HK-2 (cell line): ENCODE data around the gene MBOAT1.
"Not testable (repeated sequence)": the region's sequence is repeated elsewhere in the genome, so short reads cannot be mapped to it uniquely, and the experiment has no call there.

Experiments used
- DNase-seq: peaks from one replicate; pipeline ENCODE4 v3.0.0-alpha.2; 2018; ENCODE audit not compliant: unreplicated experiment

The MBOAT1 gene, protein sequence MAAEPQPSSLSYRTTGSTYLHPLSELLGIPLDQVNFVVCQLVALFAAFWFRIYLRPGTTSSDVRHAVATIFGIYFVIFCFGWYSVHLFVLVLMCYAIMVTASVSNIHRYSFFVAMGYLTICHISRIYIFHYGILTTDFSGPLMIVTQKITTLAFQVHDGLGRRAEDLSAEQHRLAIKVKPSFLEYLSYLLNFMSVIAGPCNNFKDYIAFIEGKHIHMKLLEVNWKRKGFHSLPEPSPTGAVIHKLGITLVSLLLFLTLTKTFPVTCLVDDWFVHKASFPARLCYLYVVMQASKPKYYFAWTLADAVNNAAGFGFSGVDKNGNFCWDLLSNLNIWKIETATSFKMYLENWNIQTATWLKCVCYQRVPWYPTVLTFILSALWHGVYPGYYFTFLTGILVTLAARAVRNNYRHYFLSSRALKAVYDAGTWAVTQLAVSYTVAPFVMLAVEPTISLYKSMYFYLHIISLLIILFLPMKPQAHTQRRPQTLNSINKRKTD

DNA sequence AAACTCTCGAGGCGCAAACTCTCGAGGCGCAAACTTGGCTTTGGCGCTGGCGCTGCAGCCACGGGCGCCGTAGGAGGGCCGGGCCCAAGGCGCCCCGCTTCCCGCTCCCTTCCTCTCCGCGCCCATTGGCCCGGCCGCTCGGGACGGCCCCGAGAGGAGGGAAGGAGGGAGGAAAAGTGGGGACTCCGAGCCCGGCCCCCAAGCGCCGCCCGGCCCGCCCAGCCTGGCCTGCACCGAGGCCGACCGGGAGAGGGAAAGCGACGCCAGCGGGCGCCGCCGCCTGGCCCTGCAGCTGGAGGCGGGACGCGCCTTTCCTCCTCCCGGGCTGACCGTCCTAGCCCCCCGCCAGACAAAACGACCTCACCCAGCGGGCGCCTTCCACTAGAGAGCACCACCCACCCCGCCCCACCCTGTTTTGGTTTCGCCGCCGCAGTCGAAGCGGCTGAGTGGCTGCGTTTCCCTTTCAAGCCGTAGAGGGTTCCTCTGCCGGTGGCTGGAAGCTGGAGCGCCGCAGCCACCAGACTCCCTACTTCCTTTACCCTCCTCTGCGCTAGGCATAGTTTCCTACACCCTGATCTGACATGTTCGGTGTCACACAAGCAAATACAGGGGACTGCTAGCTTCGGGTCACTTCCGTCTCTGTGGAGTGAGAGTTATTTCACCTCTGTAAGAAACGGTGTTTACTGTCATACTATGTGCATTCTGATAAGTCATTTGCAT is at the start of gene MBOAT1:
MBOAT1 (minus strand) TSS at position 78 of the 720 bp plus-strand sequence. CDS start 235 bp downstream, outside the sequence.
- DNase-seq: peak; percentile 89

DNA sequence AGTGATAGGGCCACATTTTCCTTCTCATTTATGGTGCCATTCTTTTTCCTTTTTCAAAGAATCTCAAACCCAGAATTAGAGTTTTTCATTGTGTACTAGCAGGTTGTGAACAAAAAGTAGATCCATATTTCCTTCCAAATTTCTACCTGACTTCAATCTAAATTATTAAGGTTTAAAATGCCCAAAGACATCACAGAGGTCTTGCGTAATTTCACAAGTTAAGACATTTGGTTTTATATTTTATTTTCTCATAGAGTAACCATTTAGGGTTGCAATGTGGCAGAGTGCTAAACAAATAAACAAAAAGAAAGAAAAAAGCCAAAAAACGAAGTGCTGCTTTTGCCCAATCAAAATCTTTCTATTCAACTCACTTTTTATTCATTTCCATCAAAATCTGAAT is 49.4 kb upstream of the MBOAT1 start:
- no peak for DNase-seq

DNA sequence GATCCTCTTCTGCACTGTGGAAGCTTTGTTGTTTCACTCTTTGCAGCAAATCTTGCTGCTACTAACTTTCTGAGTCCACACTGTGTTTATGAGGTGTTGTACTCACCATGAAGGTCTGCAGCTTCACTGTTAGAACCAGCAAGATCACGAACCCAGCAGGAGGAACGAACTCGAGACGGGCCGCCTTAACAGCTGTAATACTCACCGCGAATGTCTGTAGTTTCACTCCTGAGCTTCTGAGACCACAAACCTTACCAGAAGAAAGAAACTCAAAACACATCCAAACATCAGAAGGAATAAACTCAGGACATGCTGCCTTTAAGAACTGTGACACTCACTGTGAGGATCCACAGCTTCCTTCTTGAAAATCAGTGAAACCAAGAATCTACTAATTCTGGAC is 48.1 kb upstream of the MBOAT1 start:
- no peak for DNase-seq

DNA sequence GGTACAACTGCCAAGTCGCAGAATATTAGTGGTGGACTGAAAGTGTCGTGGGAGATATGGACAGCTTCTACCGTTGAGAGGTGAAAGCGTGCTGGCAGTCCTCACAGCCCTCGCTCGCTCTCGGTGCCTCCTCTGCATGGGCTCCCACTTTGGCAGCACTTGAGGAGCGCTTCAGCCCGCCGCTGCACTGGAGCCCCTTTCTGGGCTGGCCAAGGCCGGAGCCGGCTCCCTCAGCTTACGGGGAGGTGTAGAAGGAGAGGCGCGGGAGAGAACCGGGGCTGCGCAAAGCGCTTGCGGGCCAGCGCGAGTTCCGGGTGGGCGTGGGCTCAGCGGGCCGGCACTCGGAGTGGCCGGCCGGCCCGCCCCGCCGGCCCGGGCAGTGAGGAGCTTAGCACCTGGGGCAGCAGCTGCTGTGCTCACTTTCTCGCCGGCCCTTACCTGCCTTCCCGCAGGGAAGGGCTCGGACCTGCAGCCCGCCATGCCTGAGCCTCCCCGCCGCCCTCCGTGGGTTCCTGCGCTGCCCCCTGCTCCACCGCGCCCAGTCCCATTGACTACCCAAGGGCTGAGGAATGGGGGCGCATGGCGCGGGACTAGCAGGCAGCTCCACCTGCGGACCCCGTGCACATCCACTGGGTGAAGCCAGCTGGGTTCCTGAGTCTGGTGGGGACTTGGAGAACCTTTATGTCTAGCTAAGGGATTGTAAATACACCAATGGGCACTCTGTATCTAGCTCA is 47.2 kb upstream of the MBOAT1 start:
- no peak for DNase-seq

DNA sequence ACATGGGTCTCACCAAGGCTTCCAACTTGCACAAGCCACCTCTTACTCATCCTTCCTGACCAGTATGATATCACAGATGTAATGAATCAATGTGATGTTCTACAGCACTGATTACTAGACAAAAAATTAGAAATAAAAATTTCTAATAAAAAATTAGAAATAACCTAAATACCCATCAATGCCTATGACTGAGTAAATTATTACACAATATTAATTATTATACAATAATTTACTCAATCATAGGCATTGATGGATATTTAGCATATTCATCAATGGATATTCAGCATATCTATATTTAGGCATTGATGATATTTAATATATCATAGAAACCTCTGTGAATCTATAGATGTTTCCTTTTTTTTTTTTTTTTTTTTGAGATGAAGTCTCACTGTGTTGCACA is 43.2 kb upstream of the MBOAT1 start:
- DNase-seq: no peak

DNA sequence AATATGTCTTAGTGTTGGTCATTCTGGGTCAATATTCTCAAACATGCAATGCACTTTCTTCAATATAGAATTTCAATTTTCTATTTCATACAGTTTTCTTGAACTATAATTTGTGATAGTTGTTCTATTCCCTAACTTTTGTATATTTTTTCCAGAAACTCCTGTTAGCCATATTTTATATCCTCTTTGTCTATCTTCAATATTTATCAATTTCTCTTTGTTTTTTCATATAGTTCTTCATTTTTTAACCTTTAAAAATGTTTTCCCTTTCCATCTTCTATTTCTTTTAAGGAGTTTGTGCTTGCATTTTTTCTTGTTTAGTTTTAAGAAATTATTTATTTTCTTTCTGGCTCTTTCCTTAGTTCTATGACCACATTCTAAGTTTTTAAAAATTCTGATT is 42.0 kb upstream of the MBOAT1 start:
- no peak for DNase-seq

DNA sequence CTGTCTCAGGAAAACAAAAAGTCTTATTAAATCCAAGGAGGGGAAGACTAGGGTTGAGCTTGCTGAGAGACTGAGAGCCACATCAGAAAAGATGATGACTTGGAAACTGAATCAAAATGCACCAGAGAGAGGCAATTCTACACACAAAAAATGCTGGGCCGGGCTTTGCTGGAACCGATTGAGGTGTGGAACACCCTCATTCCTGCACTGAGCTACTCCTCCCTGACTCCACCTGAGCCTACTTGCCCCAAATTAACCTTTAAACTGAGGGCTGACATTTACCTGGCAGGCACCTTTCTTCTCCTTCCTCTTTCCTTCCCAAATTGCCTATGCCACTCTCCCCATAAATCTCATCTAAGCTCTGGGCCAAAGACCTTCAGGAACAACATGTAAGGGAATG is 40.8 kb upstream of the MBOAT1 start:
- DNase-seq: no peak

DNA sequence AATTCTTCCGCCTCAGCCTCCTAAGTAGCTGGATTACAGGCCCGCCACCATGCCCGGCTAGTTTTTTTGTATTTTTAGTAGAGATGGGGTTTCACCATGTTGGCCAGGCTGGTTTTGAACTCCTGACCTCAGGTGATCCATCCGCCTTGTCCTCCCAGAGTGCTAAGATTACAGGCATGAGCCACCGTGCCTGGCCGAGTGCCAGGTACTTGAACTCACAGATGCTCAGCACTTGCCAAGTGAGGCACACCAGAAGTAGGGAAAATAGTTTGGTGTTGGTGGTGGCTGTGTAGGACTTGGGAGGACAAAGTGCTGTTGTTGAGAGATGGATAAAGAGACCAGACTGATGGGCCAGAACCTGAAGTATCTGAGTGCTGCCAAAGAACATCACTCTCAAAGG is 40.0 kb upstream of the MBOAT1 start:
- DNase-seq: no peak

DNA sequence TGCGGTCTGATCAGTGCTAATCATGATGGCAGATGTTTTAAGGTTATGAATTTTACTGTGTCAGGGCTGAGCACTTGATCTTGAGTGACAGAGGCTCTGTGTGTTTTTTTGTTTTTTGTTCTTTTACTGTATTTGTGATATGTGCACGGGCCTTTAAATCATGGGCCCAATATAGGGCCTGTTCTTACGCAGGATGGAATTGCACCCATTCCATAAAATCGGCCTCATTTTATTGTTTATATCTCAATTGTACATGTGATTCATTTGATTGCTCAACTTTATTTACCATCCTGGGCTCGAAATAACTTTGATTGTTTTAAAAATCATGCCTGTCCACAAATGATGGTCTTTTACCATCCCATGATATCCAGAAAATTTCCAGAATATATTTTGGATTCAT is 39.3 kb upstream of the MBOAT1 start:
- no peak for DNase-seq

DNA sequence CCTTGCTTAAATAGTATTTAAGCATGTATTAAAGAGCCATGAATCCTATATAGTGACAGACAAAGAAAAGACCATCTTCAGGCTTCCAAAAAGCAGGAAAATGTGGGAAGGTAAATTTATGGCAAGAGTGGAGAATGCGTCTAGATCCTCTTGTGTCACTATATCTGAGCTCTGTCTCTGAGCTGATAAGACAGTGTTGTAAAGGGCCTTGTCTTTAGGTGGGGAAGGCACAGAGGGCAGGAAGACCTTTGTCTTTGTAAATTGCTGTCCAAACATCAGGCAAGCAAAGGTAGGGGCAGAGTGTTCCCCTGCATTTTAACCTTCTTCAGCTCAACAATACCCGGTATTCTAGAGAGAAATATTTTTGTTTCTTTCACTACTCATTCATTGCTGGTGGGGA is 33.9 kb upstream of the MBOAT1 start:
- no peak for DNase-seq

DNA sequence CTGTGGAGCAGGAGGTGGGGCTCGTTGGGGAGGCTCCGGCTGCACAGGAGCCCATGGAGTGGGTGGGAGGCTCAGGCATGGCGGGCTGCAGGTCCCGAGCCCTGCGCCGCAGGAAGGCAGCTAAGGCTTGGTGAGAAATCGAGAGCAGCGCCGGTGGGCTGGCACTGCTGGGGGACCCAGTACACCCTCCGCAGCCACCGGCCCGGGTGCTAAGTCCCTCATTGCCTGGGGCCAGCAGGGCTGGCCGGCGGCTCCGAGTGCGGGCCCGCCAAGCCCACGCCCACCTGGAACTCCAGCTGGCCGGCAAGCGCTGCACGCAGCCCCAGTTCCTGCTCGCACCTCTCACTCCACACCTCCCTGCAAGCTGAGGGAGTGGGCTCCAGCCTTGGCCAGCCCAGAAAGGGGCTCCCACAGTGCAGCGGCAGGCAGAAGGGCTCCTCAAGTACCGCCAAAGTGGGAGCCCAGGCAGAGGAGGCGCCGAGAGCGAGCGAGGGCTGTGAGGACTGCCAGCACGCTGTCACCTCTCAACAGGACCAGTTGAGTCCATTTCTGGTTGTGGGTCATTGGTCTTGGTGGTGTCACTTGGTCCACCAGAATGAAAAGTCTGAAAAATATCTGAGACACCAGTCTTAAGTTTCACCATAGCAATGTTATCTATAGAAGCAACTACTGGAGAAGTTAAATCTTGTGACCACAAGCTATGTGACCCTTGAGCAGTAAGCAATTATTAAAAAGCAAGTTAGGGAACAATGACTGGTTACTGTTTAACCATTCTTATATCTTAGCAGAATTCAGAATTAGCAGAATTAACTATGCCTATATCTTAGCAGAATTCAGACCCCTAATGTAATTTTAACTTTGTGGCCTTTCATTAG is 32.8 kb upstream of the MBOAT1 start:
- not testable (repeated sequence) for DNase-seq

DNA sequence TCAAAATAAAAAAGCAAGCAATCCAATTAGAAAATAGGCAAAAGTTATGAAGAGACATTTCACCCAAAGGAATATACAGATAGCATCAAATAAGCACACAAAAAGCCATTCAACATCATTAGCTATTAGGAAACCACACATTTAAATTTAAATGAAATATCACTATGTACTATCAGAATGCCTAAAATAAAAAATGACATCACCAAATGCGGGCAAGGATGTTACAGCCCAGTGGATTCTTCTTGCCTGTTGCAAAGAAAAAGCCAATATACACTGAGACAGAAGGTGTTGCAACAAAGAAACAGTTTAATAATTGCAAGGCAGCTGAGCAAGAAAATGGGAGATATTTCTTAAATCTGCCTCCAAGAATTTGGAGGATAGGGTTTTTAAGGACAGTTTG is 31.0 kb upstream of the MBOAT1 start:
- DNase-seq: no peak

DNA sequence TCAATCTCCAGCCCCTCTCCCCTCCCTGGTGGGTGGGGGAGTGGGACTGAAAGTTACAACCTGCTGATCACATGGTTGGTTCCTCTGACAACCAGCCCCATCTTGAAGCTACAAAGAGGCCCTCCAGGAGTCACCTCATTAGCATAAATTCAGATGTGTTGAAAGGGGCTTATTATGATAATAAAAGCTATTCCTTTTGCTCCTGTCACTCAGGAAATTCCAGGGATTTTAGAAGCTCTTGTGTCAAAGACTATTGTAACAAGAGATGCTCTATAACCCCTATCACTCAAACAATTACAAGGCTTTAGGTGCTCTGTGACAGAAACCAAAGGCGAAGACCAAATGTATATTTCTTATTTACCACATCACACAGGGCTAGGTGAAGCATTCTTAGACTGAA is 30.1 kb upstream of the MBOAT1 start:
- no peak for DNase-seq

DNA sequence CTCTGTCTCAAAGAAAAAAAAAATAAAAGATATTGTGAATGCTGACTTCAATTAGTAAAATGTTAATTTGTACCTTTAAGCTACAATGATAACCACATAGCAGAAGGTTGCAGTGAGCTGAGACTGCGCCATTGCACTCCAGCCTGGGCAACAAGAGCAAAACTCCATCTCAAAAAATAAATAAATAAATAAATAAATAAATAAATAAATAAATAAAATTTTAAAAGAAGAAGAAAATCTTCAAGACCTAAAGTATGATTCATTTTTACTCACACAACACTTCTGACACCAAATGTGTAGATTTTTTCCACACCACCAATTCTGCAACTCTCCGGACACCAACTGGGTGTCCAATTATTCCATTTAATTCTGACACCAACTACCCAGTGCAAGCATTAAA is 28.8 kb upstream of the MBOAT1 start:
- no peak for DNase-seq

DNA sequence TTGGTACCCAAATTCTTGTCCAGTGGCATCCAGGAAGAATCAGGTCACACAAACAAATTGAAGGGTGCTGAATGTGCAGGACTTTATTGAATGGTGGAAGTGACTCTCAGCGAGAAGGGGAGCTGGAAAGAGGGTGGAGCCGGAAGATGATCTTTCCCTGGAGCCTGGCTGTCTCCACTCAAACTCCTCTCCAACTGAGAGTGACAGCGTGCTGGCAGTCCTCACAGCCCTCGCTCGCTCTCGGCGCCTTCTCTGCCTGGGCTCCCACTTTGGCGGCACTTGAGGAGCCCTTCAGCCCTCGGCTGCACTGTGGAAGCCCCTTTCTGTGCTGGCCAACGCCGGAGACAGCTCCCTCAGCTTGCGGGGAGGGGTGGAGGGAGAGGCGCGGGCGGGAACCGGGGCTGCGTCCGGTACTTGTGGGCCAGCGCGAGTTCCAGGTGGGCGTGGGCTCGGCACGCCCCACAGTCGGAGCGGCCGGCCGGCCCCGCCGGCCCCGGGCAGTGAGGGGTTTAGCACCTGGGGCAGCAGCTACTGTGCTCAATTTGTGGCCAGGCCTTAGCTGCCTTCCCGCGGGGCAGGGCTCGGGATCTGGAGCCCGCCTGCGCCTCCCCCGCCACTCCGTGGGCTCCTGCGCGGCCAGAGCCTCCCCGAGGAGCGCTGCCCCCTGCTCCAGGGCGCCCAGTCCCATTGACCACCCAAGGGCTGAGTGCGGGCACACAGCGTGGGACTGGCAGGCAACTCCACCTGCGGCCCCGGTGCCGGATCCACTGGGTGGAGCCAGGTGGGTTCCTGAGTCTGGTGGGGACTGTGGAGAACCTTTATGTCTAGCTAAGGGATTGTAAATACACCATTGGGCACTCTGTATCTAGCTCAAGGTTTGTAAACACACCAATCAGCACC is 26.7 kb upstream of the MBOAT1 start:
- DNase-seq: no peak

DNA sequence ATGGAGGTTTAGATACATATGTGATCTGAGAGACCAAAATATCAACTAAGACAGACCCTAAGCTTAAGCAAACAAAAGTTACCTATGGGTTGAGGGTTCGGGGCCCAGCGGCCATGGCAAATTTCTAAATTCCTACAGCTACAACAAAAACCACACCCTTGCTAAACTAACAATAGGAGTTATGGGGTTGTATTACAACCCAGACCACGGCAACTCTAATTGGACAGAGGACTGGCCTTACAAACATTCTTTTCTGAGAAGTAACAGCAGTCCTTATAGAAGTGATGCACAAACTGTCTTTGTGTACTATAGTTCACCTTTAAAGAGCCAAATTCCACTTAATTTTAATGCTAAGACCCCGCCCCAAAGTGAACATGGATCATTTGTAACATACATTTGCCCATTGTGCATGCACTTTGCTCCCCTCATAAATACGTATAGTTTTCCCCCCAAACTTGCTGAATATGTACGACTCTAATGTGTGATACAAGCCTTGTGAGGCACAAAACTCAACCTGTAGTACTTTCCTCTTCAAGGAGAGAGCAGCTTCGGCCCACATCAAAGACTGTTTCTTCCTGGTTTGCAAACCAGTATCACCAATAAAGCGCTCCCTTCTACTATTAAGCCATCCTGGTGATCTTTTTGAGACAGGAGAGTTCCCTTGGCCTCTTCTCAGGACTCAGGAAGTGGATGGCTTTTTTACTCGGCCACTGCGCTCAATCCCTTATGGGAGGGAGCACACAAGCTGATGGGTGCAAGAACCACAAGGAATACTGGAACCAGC is 25.6 kb upstream of the MBOAT1 start:
- DNase-seq: no peak

DNA sequence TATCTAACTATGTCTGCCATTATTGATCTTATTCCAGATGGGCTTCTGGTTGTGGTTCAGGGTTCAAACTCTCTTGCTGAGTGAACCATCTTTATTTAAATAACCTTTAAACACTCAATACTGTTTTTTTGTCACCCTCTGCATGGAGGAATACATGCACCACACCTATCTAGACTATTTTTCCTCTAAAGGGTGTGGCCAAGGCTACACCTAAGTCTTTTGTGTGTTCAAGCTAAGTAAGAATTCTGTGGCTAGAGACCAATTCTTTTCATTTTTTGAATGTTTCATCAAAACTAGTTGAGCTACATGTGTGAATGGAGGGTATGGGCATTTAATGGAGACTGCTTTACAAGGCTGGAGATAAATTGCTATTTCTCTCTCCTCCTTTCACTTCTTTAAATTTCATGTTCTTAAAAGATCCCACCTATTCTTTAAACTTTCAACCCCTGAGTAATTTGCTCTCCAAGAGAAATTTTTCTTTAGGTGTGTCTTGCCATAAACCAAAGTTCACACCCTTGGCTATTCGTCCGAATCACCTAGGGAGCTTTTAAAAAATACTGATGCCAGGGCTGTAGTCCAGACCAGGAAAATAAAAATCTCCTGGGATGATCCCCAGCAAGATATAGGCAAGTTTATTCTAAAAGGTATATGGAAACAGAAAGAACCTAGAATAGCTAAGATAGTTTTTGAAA is 24.8 kb upstream of the MBOAT1 start:
- DNase-seq: no peak

DNA sequence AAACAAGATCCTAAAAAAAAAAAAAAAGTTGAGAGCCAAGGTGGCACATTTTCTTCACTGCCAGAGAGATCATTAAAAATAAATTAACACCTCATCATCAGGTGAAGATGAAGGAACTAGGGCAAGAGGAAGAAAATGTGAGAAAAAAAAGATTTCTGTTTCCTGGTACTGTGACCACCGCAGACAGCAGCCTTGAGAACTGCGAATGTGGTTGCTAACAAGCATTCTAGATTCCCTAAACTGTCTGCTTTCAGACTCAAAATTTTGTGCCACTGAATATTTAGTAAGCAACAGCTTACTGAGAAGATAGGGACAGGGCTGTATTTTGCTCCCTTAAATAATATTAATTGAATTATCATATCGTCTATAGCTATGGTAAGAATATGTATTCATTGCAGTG is 24.1 kb upstream of the MBOAT1 start:
- no peak for DNase-seq

DNA sequence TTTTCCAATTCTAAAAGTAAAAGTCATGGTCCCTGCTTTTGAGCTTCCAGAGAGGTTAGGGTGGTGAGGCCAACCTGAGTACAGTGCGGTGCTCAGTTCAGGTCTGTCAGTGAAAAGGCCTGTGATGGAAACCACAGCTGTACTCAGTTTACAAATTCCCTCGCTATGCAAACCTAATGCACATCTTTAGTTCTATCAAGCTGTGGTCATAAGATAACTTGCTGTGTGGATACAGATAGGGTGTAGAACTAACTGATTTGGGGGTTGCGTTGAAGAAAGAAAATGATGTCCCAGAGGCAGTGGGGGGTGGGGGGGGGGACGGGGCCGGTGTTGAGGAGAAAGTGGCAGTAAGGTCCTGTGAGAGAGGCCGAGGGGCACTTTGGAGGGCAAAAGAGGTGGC is 22.8 kb upstream of the MBOAT1 start:
- DNase-seq: no peak
